ENCODE results near the gene FGF21. TPM values are rescaled to one million over a fixed set of nuclear protein-coding genes. Genes with fewer than 3 reads are reported as not detected.

Gene FGF21
- total RNA-seq, 2 experiments from 2014 or later: not detected

DNA sequence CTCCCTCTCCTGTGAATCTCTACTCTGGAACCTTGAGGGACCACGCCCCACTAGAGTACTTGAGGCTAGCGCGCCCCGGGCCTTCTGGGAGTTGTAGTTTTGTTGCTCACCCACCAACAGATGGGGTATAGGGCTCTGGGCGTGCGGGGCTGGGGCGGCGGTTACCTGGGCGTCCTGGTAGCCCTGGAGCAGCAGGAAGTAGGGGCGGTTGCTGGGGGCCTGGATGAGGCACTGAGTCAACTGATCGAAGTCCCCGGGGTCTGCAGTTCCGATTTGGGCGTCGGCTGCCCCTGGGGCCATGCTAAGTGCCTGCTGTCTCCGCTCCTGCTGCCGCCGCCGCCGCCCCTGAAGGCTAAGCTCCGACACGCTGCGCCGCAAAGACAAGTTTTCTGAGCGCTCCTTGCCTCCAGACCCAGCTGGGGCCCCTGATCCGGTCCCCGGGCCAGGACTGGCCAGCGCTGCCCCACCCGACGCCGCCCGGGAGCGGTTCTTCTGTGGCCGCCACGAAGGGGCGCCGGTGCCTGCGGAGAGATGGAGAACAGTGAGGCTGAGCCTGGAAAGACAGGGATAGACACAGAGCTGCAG lies 20.2 kb upstream of the FGF21 start:
- H3K27ac Mint-ChIP-seq: no peak overlapping the region
- Histone ChIP-seq H3K4me1 (ENCODE audit: insufficient read depth, low read length) (peaks cover 16% of the 10 kb centered on the region), H3K36me3 (ENCODE audit: insufficient read depth, low read length) (no peaks in the 10 kb centered on the region), H3K4me3 (ENCODE audit: low read length) (no peak overlapping the region), H3K9me3 (ENCODE audit: control insufficient read depth in 1 of 2, insufficient read depth in 1 of 2, low read length in 2 of 2) (peaks cover 0 to 8% of the 10 kb centered on the region in 2 experiments), H3K27me3 (ENCODE audit: control insufficient read depth in 1 of 2, insufficient read depth in 2 of 2, low read length in 2 of 2) (peaks cover 0 to 4% of the 10 kb centered on the region in 2 experiments), H3K27ac (ENCODE audit: low read depth in 1 of 2, low read length in 2 of 2) (no peak overlapping the region)
- DNase-seq (peak in 1 of 14 experiments; percentile 16), ATAC-seq (ENCODE audit: poor library complexity) (no peak)
- CTCF ChIA-PET: no interaction called here
- TF ChIP-seq, protein P1, sequence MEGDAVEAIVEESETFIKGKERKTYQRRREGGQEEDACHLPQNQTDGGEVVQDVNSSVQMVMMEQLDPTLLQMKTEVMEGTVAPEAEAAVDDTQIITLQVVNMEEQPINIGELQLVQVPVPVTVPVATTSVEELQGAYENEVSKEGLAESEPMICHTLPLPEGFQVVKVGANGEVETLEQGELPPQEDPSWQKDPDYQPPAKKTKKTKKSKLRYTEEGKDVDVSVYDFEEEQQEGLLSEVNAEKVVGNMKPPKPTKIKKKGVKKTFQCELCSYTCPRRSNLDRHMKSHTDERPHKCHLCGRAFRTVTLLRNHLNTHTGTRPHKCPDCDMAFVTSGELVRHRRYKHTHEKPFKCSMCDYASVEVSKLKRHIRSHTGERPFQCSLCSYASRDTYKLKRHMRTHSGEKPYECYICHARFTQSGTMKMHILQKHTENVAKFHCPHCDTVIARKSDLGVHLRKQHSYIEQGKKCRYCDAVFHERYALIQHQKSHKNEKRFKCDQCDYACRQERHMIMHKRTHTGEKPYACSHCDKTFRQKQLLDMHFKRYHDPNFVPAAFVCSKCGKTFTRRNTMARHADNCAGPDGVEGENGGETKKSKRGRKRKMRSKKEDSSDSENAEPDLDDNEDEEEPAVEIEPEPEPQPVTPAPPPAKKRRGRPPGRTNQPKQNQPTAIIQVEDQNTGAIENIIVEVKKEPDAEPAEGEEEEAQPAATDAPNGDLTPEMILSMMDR (IDR thresholded peaks at IDR 0.05): no peak
- intact Hi-C loops (cut with DNase I, micrococcal nuclease): no loop called here
- H3K36me3 Mint-ChIP-seq (ENCODE audit: low read depth): no peaks in the 10 kb centered on the region
- no peaks in the 10 kb centered on the region for H3K9me3 Mint-ChIP-seq
- POLR2A ChIA-PET: no interaction called here
- H3K27me3 Mint-ChIP-seq: no peaks in the 10 kb centered on the region
- H3K4me3 Mint-ChIP-seq: no peak overlapping the region
- H3K4me1 Mint-ChIP-seq (ENCODE audit: low read depth): peaks cover 9% of the 10 kb centered on the region

DNA sequence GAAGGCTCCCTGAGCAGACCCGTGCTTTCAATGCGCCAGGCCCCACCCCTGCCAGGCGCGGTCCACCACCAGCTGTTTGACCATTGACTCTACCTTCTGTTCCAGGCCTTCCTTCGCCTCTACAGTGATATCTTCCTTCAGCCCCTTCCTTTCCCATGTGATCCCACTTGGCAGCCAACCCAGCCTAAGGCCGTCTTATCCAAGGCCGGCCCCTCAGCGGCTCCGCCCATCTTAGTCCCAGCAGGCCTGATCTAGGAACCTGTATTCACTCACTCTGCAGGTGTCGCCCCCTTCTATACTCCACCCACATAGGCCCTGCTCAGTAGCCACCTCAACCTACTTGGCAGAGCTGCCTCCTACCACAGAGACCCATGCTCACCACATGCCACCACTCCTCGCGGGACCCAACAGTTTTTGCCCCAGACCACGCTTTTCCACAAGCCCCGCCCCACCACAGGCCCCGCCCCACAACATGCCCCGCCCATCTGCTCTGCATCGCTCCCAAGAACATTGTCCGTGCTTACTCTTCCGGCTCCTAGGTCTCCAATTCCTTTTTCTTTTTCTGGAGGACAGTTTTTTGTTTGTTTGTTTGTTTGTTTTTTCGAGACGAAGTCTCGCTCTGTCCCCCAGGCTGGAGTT lies 17.8 kb upstream of the FGF21 start:
- H3K27me3 Mint-ChIP-seq: no peaks in the 10 kb centered on the region
- H3K36me3 Mint-ChIP-seq (ENCODE audit: low read depth): no peaks in the 10 kb centered on the region
- Histone ChIP-seq H3K4me1 (ENCODE audit: insufficient read depth, low read length) (peaks cover 32% of the 10 kb centered on the region), H3K36me3 (ENCODE audit: insufficient read depth, low read length) (no peaks in the 10 kb centered on the region), H3K27ac (ENCODE audit: low read depth in 1 of 2, low read length in 2 of 2) (no peak overlapping the region), H3K4me3 (ENCODE audit: low read length) (no peak overlapping the region), H3K9me3 (ENCODE audit: control insufficient read depth in 1 of 2, insufficient read depth in 1 of 2, low read length in 2 of 2) (peaks cover 0 to 10% of the 10 kb centered on the region in 2 experiments), H3K27me3 (ENCODE audit: control insufficient read depth in 1 of 2, insufficient read depth in 2 of 2, low read length in 2 of 2) (peaks cover 0 to 12% of the 10 kb centered on the region in 2 experiments)
- peaks cover 20% of the 10 kb centered on the region for H3K4me1 Mint-ChIP-seq (ENCODE audit: low read depth)
- ChIA-PET CTCF (interaction anchor here (2.0 to 2.1 kb wide), 2 partner anchors 12 to 25 kb away, joined by 14 to 18 read pairs; no protein-coding TSS in a partner anchor), POLR2A (interaction anchor here (0.7 kb wide), 1 partner anchor 25 kb away, joined by 4 read pairs; no protein-coding TSS in a partner anchor)
- intact Hi-C loops (cut with DNase I, micrococcal nuclease): no loop called here
- no peaks in the 10 kb centered on the region for H3K9me3 Mint-ChIP-seq
- peak overlapping the region; percentile 59 for H3K4me3 Mint-ChIP-seq
- ATAC-seq (ENCODE audit: poor library complexity) (no peak), DNase-seq (peak in 2 of 14 experiments; percentile 25 to 58)
- H3K27ac Mint-ChIP-seq: no peak overlapping the region
- TF ChIP-seq, protein P1 (IDR thresholded peaks at IDR 0.05): no peak

DNA sequence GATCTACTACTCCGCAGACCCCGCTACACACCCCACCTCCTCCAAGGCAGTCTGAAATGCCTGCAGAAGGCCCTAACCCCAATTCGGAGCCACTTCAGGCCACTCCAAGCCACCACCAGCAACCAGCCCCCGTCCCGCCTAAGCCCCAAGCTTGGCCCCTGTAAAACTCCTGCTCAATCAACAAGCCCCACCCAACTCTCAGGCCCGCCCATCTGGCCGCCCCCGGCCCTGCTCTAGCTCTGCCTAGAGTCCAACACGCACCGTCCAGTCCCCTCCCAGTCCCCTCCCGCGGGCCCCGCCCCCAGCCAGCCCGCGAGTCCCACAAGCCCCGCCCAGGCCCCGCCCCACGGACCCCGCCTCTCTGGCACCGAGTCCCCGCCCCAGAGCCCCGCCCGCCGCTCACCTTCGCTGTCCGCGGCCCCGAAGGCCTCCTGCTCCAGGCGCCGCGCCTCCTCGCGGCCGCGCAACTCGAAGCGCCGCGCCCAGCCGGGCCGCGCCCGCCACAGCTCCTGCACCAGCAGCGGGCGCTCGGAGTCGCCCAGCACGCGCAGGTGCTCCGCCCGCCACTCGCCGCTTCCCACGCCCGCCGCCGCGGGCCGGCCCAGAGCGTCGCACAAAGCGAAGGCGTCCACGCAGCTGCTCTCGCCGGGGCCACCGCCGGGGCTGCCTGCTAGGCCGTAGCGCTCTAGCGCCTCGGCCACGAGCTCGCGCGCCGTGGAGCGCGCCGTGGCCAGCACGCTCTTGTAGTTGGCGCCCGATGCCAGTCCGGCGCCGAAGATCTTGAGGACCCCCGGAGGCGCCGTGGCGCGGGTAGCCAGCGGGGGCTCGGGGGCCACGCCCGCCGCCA lies 16.5 kb upstream of the FGF21 start:
- H3K4me3 ChIP-seq (ENCODE audit: low read length): no peak overlapping the region

More for the DNA sequence above, 16.5 kb upstream of the FGF21 start:
- TF ChIP-seq, protein P1 (IDR thresholded peaks at IDR 0.05): no peak
- CTCF ChIA-PET: interaction anchor here (0.7 to 2.1 kb wide), 13 partner anchors 8 to 359 kb away, joined by 3 to 19 read pairs (median 3); partner anchors contain the start of genes CA11, FTL, GYS1 and IZUMO1
- Histone ChIP-seq H3K4me1 (ENCODE audit: insufficient read depth, low read length) (peaks cover 32% of the 10 kb centered on the region), H3K36me3 (ENCODE audit: insufficient read depth, low read length) (no peaks in the 10 kb centered on the region), H3K9me3 (ENCODE audit: control insufficient read depth in 1 of 2, insufficient read depth in 1 of 2, low read length in 2 of 2) (peaks cover 0 to 10% of the 10 kb centered on the region in 2 experiments), H3K27me3 (ENCODE audit: control insufficient read depth in 1 of 2, insufficient read depth in 2 of 2, low read length in 2 of 2) (peaks cover 0 to 12% of the 10 kb centered on the region in 2 experiments), H3K27ac (ENCODE audit: low read depth in 1 of 2, low read length in 2 of 2) (no peak overlapping the region)
- DNase-seq (peak; percentile 88 to 97 (median 93)), ATAC-seq (ENCODE audit: poor library complexity) (peak; percentile 92)
- peak overlapping the region; percentile 65 for H3K4me3 Mint-ChIP-seq
- H3K9me3 Mint-ChIP-seq: no peaks in the 10 kb centered on the region
- peaks cover 20% of the 10 kb centered on the region for H3K4me1 Mint-ChIP-seq (ENCODE audit: low read depth)
- no peaks in the 10 kb centered on the region for H3K36me3 Mint-ChIP-seq (ENCODE audit: low read depth)
- POLR2A ChIA-PET: interaction anchor here (0.7 to 2.2 kb wide), 15 partner anchors 9 to 378 kb away, joined by 3 to 25 read pairs (median 3); partner anchors contain the start of genes CA11, DBP, FUT1 and FUT2
- intact Hi-C loops (cut with DNase I, micrococcal nuclease): loop anchor here (1.0 to 2.0 kb wide), 4 partner anchors 18 to 92 kb away; partner anchors contain the start of gene CA11 (in 1 of the 2)
- H3K27ac Mint-ChIP-seq: no peak overlapping the region
- H3K27me3 Mint-ChIP-seq: no peaks in the 10 kb centered on the region

Data from CD4-positive, alpha-beta T cell (primary cell).